Mammary epithelial cell (primary cell): ENCODE measurements around the gene SLC7A9.

Experiments
- CTCF ChIP-seq, 2 donors: IDR thresholded peaks in 1 of 2; conservative IDR thresholded peaks in 1 of 2; 2 replicates each; pipeline ENCODE4 v1.5.1; 2011 to 2012; ENCODE audit warnings: inconsistent platforms in 2 of 2, low read length in 2 of 2, mild to moderate bottlenecking in 2 of 2, control low read depth in 1 of 2, low read depth in 1 of 2; ENCODE audit not compliant: insufficient read depth in 1 of 2; ENCODE audit errors: extremely low read depth in 1 of 2
- EZH2 ChIP-seq: IDR thresholded peaks from 2 replicates; pipeline ENCODE4 v1.6.1; 2012; ENCODE audit warnings: low read length, inconsistent platforms, borderline replicate concordance

GRCh38 chr19:32877977-32878745, 8.6 kb upstream of the SLC7A9 start:
- TF ChIP-seq CTCF (conservative IDR thresholded peaks at IDR 0.05 in 1 of 2, IDR thresholded peaks at IDR 0.05 in 1 of 2; ENCODE audit: extremely low read depth in 1 of 2, insufficient read depth in 1 of 2, low read depth in 1 of 2, low read length in 2 of 2) (no peak), EZH2 (no peak)
